Neural cell (in vitro differentiated cells): ENCODE results near the gene RAD51B.

Experiments
- EP300 ChIP-seq: fragments of 450-650 bp; conservative IDR thresholded peaks from 2 replicates; pipeline ENCODE4 v1.6.1; 2014; ENCODE audit warnings: antibody characterized with exemption, mild to moderate bottlenecking, moderate library complexity; ENCODE audit not compliant: poor library complexity, severe bottlenecking
- EZH2 ChIP-seq: fragments of 200-600, 300-800 bp; shearing (Covaris generic), sonication (generic); IDR thresholded peaks from 2 replicates; pipeline ENCODE4 v1.6.1; 2014; ENCODE audit warnings: antibody characterized with exemption, low read length, borderline replicate concordance, mild to moderate bottlenecking; ENCODE audit not compliant: insufficient read depth, poor library complexity, severe bottlenecking
- MXI1 ChIP-seq: fragments of 450-650 bp; conservative IDR thresholded peaks from 2 replicates; pipeline ENCODE4 v1.6.1; 2014; ENCODE audit warnings: antibody characterized with exemption, mild to moderate bottlenecking; ENCODE audit not compliant: poor library complexity, severe bottlenecking
- RAD21 ChIP-seq: fragments of 450-650 bp; conservative IDR thresholded peaks from 2 replicates; pipeline ENCODE4 v1.6.1; 2014; ENCODE audit warnings: antibody characterized with exemption, mild to moderate bottlenecking, moderate library complexity
- TAF1 ChIP-seq: IDR thresholded peaks from 2 replicates; pipeline ENCODE4 v1.6.1; 2012; ENCODE audit warnings: low read depth
- TF ChIP-seq, protein P1 (sequence below): fragments of 450-650 bp; IDR thresholded peaks from 2 replicates; pipeline ENCODE4 v1.5.1; 2014; ENCODE audit warnings: antibody characterized with exemption, mild to moderate bottlenecking, moderate library complexity; ENCODE audit not compliant: poor library complexity, severe bottlenecking

DNA sequence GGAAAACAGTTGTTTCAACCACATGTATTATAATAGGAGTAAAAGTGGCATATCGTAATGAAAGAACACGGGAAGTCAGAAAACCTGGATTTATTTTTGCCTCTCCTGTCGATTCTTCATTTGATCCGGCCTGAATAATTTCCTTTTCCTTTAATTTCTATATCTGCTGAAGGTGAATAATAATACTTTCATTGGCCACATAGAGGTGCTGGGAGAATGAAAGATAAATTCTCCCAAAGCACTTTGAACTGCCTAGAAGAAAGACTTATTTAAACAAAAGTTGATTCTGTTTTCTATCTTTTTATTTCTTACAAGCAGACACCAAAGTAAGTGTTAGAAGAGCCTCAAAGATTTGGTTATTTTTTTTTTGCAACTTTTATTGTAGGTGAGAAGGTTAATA, 339.1 kb downstream of the RAD51B start:
- TF ChIP-seq EZH2 (no peak), TAF1 (no peak), EP300 (no peak), MXI1 (no peak), RAD21 (no peak)
- TF ChIP-seq, protein P1, sequence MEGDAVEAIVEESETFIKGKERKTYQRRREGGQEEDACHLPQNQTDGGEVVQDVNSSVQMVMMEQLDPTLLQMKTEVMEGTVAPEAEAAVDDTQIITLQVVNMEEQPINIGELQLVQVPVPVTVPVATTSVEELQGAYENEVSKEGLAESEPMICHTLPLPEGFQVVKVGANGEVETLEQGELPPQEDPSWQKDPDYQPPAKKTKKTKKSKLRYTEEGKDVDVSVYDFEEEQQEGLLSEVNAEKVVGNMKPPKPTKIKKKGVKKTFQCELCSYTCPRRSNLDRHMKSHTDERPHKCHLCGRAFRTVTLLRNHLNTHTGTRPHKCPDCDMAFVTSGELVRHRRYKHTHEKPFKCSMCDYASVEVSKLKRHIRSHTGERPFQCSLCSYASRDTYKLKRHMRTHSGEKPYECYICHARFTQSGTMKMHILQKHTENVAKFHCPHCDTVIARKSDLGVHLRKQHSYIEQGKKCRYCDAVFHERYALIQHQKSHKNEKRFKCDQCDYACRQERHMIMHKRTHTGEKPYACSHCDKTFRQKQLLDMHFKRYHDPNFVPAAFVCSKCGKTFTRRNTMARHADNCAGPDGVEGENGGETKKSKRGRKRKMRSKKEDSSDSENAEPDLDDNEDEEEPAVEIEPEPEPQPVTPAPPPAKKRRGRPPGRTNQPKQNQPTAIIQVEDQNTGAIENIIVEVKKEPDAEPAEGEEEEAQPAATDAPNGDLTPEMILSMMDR, result no peak
